CD4-positive, alpha-beta memory T cell (primary cell): ENCODE data around the gene HYAL3. TPM values are rescaled to one million over a fixed set of nuclear protein-coding genes. Genes with fewer than 3 reads are reported as not detected.
A peak's percentile ranks its signal among the peaks of the same experiment; 100 is the strongest.

ENCODE experiments used
- CTCF ChIA-PET: fragments of 350-600 bp; sonication (Branson Sonifier 250); formaldehyde crosslinking; loops from one replicate; lab custom pipeline; 2021; ENCODE audit warnings: inconsistent platforms; ENCODE audit not compliant: partially characterized antibody; lab: Charles Lee
- POLR2A ChIA-PET: fragments of 350-600 bp; sonication (Branson Sonifier 250); formaldehyde crosslinking; loops from one replicate; lab custom pipeline; 2021; ENCODE audit not compliant: partially characterized antibody; lab: Charles Lee
- DNase-seq, 5 donors: peaks; one replicate each; pipeline versions ENCODE4 v3.0.0 to v3.0.0-alpha.2; 2020 to 2022; ENCODE audit warnings: mixed read lengths in 1 of 5
- H3K27ac ChIP-seq: one replicate; pipeline ENCODE4 v1.7.0; 2013; ENCODE audit warnings: low read depth, low read length
- H3K27me3 ChIP-seq: 2 replicates; pipeline ENCODE4 v1.7.0; 2013; ENCODE audit warnings: mild to moderate bottlenecking, low read length, moderate library complexity; ENCODE audit not compliant: insufficient read depth
- H3K36me3 ChIP-seq: 2 replicates; pipeline ENCODE4 v1.7.0; 2013; ENCODE audit warnings: mild to moderate bottlenecking, low read length, moderate library complexity; ENCODE audit not compliant: insufficient read depth
- H3K4me1 ChIP-seq: 2 replicates; pipeline ENCODE4 v1.7.0; 2013; ENCODE audit warnings: mild to moderate bottlenecking, low read length, moderate library complexity; ENCODE audit not compliant: insufficient read depth
- H3K4me3 ChIP-seq, 2 donors: one replicate each; pipeline ENCODE4 v1.7.0; 2013; ENCODE audit warnings: low read length in 2 of 2, mild to moderate bottlenecking in 1 of 2
- H3K9me3 ChIP-seq, 2 donors: one replicate each; pipeline ENCODE4 v1.7.0; 2013; ENCODE audit warnings: low read length in 2 of 2, control low read depth in 1 of 2; ENCODE audit not compliant: control insufficient read depth in 1 of 2
- H3K27ac Mint-ChIP-seq, 7 donors: one replicate each; pipeline ENCODE4 v1.8.0; 2020 to 2021; ENCODE audit warnings: mixed read lengths in 7 of 7, mild to moderate bottlenecking in 6 of 7, inconsistent platforms in 3 of 7, moderate library complexity in 3 of 7
- H3K27me3 Mint-ChIP-seq, 2 donors: one replicate each; pipeline ENCODE4 v1.8.0; 2020 to 2021; ENCODE audit warnings: mixed read lengths in 2 of 2
- H3K36me3 Mint-ChIP-seq, 2 donors: one replicate each; pipeline ENCODE4 v1.8.0; 2020 to 2021; ENCODE audit warnings: mixed read lengths in 2 of 2, inconsistent platforms in 1 of 2, mild to moderate bottlenecking in 1 of 2
- H3K4me1 Mint-ChIP-seq, 4 donors: one replicate each; pipeline ENCODE4 v1.8.0; 2020 to 2021; ENCODE audit warnings: mixed read lengths in 4 of 4, mild to moderate bottlenecking in 1 of 4
- H3K4me3 Mint-ChIP-seq, 8 donors: one replicate each; pipeline ENCODE4 v1.8.0; 2020 to 2021; ENCODE audit warnings: mixed read lengths in 8 of 8, mild to moderate bottlenecking in 7 of 8, moderate library complexity in 6 of 8, inconsistent platforms in 3 of 8
- H3K9me3 Mint-ChIP-seq, 8 donors: one replicate each; pipeline ENCODE4 v1.8.0; 2020 to 2021; ENCODE audit warnings: mixed read lengths in 8 of 8, mild to moderate bottlenecking in 5 of 8, inconsistent platforms in 3 of 8, moderate library complexity in 1 of 8
- intact Hi-C: fragments of 100-400 bp; cut with micrococcal nuclease; formaldehyde crosslinking; loops from one replicate; pipeline ENCODE4 v1.15.1; 2023
- polyA plus RNA-seq, 2 donors: library from polyadenylated mRNA; unstranded; fragments of 300-500 nt; fragmentation: Illumina TruSeq; gene quantifications; one replicate each; pipeline ENCODE4 v1.2.3, GENCODE V29; 2021
- total RNA-seq, 2 experiments: library from RNA; stranded (reverse); gene quantifications; one replicate each; pipeline ENCODE4 v1.2.3, GENCODE V29; 2021

Gene HYAL3
- total and polyA plus RNA-seq, 4 experiments from 2014 or later: 4.4 to 7.1 (median 5.3) TPM

DNA sequence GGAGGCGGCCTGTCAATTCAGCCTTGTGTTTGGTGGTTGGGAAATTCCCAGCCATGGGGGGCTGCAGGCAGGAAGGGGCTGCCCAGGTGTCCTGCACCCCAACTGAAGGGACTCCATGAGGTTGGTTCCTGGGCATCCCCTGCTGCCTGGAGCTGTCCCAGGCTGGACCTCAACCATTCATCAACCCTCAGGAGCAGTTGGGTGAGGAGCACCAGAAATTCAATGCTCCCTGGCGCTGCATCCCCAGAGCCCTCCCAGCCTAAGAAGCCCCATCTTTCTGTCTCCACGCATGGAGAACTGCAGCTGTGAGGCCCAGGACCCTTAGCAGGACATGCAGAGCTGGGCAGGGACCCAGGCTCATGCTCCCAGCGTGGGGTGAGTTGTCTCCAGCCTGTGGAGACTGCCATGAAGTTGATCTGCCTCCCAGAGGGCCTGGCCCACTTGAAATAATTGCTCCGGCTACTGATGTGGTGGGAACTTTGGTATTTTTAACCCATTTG lies 38.2 kb downstream of the HYAL3 start:
- H3K9me3 ChIP-seq: no peaks in the 10 kb centered on the region
- Mint-ChIP-seq H3K27ac (peak overlapping the region in 2 of 7 donors; percentile 42 to 55), H3K9me3 (peaks cover 0 to 2% (median 0%) of the 10 kb centered on the region in 8 donors), H3K36me3 (peaks cover 15 to 32% of the 10 kb centered on the region in 2 donors), H3K4me1 (peaks cover 3 to 9% (median 4%) of the 10 kb centered on the region in 4 donors), H3K27me3 (no peaks in the 10 kb centered on the region), H3K4me3 (peak overlapping the region in 3 of 8 donors; percentile 32 to 68 (median 54))
- peaks cover 24% of the 10 kb centered on the region for H3K36me3 ChIP-seq
- peak in 1 of 5 donors; percentile 25 for DNase-seq
- H3K27ac ChIP-seq: no peak overlapping the region
- peaks cover 13% of the 10 kb centered on the region for H3K4me1 ChIP-seq
- no peak overlapping the region for H3K4me3 ChIP-seq
- CTCF ChIA-PET: interaction anchor here (1.0 to 6.2 kb wide), 7 partner anchors 11 to 69 kb away, joined by 3 to 34 read pairs (median 8); partner anchors contain the start of genes GNAT1 and TUSC2
- POLR2A ChIA-PET: interaction anchor here (0.6 to 5.2 kb wide), 6 partner anchors 11 to 76 kb away, joined by 3 to 35 read pairs (median 4); no protein-coding TSS in a partner anchor
- intact Hi-C loops: loop anchor here (1.0 kb wide), 1 partner anchor 34 kb away; no protein-coding TSS in a partner anchor
- no peaks in the 10 kb centered on the region for H3K27me3 ChIP-seq

DNA sequence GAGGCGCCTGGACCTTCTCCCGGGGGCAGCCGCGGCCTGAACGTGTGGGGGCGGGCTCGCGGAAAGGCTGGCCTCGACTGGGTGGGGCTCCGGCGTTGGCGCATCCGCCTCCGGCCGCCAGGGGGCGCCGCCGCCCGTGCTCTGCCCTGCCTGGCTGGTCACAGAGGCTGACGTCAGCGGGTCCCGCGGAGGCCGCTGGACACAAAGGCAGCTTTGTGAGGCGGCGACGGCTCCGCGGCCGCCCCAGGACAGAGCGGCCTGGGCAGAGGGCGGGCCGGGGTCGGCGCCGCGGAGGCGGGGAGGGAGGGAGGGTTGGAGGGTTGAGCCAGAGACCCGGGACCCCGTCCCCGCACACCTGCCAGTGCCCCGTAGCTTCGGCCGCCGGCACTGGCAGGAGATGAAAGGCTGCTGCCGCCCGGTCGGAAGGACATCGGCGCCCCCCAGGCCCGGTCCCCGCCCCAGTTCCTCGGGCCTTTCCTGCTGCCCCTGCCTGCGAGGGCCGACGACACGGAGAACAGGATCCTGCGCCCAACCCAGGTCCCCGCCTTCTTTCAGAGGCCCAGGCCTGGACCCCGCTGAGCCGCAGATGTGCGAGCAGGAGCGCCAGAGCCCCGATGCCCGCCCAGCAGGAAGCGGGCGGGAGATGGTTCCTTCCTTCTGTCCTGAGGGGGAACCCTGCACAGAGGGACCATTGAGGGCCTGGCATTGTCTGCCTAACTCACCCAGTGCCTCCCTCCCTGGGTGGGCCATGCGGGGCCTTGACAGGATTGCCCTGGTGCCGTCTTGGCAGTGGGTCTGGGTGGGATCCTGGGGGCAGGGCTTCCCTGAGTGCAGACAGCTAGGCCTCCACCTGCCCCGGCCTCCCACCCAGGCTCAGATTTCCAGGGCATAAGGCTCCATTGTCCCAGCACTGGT lies 38.9 kb downstream of the HYAL3 start:
- peak overlapping the region; percentile 36 to 83 (median 68) for H3K4me3 Mint-ChIP-seq
- ChIA-PET POLR2A (interaction anchor here (0.6 to 5.2 kb wide), 7 partner anchors 12 to 68 kb away, joined by 3 to 35 read pairs (median 4); no protein-coding TSS in a partner anchor), CTCF (interaction anchor here (0.7 to 6.2 kb wide), 11 partner anchors 10 to 290 kb away, joined by 3 to 34 read pairs (median 5); partner anchors contain the start of genes GNAT1 and TUSC2)
- Histone ChIP-seq H3K27me3 (no peaks in the 10 kb centered on the region), H3K4me1 (peaks cover 13% of the 10 kb centered on the region), H3K9me3 (no peaks in the 10 kb centered on the region), H3K27ac (peak overlapping the region; percentile 46), H3K4me3 (peak overlapping the region in 1 of 2 donors; percentile 24), H3K36me3 (peaks cover 27% of the 10 kb centered on the region)
- peak overlapping the region in 5 of 7 donors; percentile 48 to 91 (median 81) for H3K27ac Mint-ChIP-seq
- peaks cover 15 to 34% of the 10 kb centered on the region in 2 donors for H3K36me3 Mint-ChIP-seq
- H3K4me1 Mint-ChIP-seq: peaks cover 3 to 9% (median 4%) of the 10 kb centered on the region in 4 donors
- intact Hi-C loops: loop anchor here (1.0 kb wide), 1 partner anchor 33 kb away; no protein-coding TSS in a partner anchor
- H3K9me3 Mint-ChIP-seq: peaks cover 0 to 2% (median 0%) of the 10 kb centered on the region in 8 donors
- H3K27me3 Mint-ChIP-seq: no peaks in the 10 kb centered on the region
- DNase-seq: peak; percentile 76 to 82 (median 79)

DNA sequence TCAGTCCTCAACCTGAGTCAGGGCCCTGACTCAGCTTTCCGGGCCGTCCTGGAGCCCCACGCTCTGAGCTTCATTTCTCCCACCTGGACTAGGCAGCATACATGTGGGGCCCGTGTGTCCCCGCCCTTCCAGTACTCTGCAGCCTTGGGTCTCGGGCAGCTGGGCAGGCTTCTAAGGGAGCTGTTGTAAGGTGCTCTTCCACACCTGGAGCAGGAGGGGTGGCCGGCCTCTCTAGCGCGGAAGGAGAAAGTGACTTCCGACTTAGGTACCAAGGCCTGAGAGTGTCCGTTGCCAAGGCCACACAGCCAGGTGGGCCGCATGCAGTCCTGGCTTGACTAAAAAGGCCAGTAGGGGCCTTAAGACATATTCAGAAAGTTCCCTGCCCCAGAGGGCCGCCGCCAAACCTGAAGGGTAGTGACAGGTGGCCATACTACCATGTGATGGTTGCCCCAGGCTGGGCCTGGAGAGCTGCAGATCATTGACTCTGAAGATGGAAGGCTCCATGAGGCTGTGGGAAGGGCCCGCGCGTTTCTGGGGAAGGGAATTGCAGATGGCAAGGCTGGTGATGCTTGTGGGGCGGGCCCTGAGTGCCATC lies 39.7 kb downstream of the HYAL3 start:
- Histone ChIP-seq H3K27ac (peak overlapping the region; percentile 46), H3K4me1 (peaks cover 13% of the 10 kb centered on the region), H3K27me3 (no peaks in the 10 kb centered on the region), H3K4me3 (no peak overlapping the region), H3K9me3 (no peaks in the 10 kb centered on the region), H3K36me3 (peaks cover 35% of the 10 kb centered on the region)
- no peak for DNase-seq
- H3K27me3 Mint-ChIP-seq: no peaks in the 10 kb centered on the region
- peaks cover 0 to 2% (median 0%) of the 10 kb centered on the region in 8 donors for H3K9me3 Mint-ChIP-seq
- intact Hi-C loops: loop anchor here (1.0 kb wide), 1 partner anchor 32 kb away; no protein-coding TSS in a partner anchor
- H3K4me1 Mint-ChIP-seq: peaks cover 3 to 9% (median 4%) of the 10 kb centered on the region in 4 donors
- H3K27ac Mint-ChIP-seq: peak overlapping the region in 6 of 7 donors; percentile 48 to 91 (median 71)
- H3K4me3 Mint-ChIP-seq: peak overlapping the region in 7 of 8 donors; percentile 43 to 83 (median 71)
- H3K36me3 Mint-ChIP-seq: peaks cover 15 to 36% of the 10 kb centered on the region in 2 donors
- ChIA-PET POLR2A (interaction anchor here (0.9 to 5.2 kb wide), 7 partner anchors 11 to 67 kb away, joined by 3 to 35 read pairs (median 3); no protein-coding TSS in a partner anchor), CTCF (interaction anchor here (0.8 to 6.2 kb wide), 11 partner anchors 10 to 291 kb away, joined by 3 to 34 read pairs (median 8); partner anchors contain the start of genes GNAT1 and TUSC2)

DNA sequence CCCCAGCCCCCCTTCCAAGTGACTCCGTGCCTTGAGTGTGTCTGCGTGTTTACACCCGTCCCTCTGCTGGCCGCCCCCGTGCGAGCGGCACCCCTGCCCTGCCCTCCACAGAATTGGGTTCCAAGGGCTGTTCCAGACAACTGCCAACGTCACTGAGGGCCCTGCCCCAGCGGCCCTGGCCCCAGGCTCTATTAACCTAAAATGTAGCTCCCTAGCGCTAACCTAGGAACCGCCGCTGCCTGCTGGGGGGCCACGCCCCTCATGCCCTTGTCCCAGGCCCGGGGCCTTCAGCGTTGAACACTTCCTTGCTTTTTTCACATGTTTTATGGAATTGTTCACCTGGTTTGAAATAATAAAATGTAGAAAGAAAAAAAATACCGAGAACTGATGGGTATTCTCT lies 40.2 kb downstream of the HYAL3 start:
- intact Hi-C loops: no loop called here
- peak overlapping the region in 1 of 8 donors; percentile 42 for H3K4me3 Mint-ChIP-seq

DNA sequence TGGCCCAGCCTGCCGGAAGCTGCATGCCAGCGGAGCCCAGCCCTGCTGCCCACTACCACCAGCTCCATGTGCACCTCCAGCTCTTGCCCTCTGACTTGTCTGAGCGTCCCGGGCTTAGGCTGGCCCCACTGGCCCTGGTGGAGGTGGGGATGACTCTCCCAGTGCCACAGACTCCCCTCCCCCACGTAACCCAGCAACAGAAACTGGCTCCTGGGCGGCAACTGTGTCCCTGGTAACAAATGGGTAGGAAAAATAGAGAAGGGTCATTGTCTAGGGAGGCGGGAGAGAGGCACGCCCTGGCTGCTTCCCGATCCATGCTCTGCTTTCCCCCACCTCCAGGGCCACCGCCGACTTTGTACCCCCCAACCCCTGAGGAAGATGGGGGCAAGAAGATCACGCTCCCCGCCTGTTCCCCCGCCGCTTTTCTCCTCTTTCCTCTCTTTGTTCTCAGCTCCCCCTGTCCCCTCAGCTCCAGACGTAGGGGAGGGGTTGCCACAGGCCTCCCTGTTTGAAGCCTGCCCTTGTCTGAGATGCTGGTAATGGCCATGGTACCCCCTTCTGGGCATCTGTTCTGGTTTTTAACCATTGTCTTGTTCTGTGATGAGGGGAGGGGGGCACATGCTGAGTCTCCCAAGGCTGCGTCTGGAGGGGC lies 41.0 kb downstream of the HYAL3 start:
- intact Hi-C loops: no loop called here
- Histone ChIP-seq H3K4me3 (no peak overlapping the region), H3K4me1 (peaks cover 13% of the 10 kb centered on the region), H3K27me3 (no peaks in the 10 kb centered on the region), H3K9me3 (no peaks in the 10 kb centered on the region), H3K36me3 (peaks cover 48% of the 10 kb centered on the region), H3K27ac (no peak overlapping the region)
- H3K4me1 Mint-ChIP-seq: peaks cover 5 to 9% (median 8%) of the 10 kb centered on the region in 4 donors
- peaks cover 22 to 49% of the 10 kb centered on the region in 2 donors for H3K36me3 Mint-ChIP-seq
- H3K9me3 Mint-ChIP-seq: peaks cover 0 to 2% (median 0%) of the 10 kb centered on the region in 8 donors
- CTCF ChIA-PET: interaction anchor here (1.2 to 6.2 kb wide), 8 partner anchors 8 to 66 kb away, joined by 3 to 34 read pairs (median 12); partner anchors contain the start of genes GNAI2 and GNAT1
- H3K27me3 Mint-ChIP-seq: no peaks in the 10 kb centered on the region
- no peak for DNase-seq
- POLR2A ChIA-PET: interaction anchor here (5.2 kb wide), 1 partner anchor 10 kb away, joined by 35 read pairs; no protein-coding TSS in a partner anchor
- peak overlapping the region in 2 of 7 donors; percentile 36 to 54 for H3K27ac Mint-ChIP-seq
- no peak overlapping the region for H3K4me3 Mint-ChIP-seq

More for the DNA sequence above, 40.2 kb downstream of the HYAL3 start:
- no peak for DNase-seq
- peaks cover 15 to 42% of the 10 kb centered on the region in 2 donors for H3K36me3 Mint-ChIP-seq
- ChIA-PET CTCF (interaction anchor here (0.9 to 6.2 kb wide), 12 partner anchors 8 to 291 kb away, joined by 3 to 34 read pairs (median 8); partner anchors contain the start of genes GNAI2, GNAT1 and TUSC2), POLR2A (interaction anchor here (0.9 to 5.2 kb wide), 5 partner anchors 11 to 47 kb away, joined by 3 to 35 read pairs (median 3); no protein-coding TSS in a partner anchor)
- H3K4me1 Mint-ChIP-seq: peaks cover 3 to 9% (median 4%) of the 10 kb centered on the region in 4 donors
- H3K27me3 Mint-ChIP-seq: no peaks in the 10 kb centered on the region
- Histone ChIP-seq H3K36me3 (peaks cover 40% of the 10 kb centered on the region), H3K4me3 (no peak overlapping the region), H3K27ac (no peak overlapping the region), H3K9me3 (no peaks in the 10 kb centered on the region), H3K4me1 (peaks cover 13% of the 10 kb centered on the region), H3K27me3 (no peaks in the 10 kb centered on the region)
- H3K27ac Mint-ChIP-seq: peak overlapping the region in 2 of 7 donors; percentile 68 to 76
- H3K9me3 Mint-ChIP-seq: peaks cover 0 to 2% (median 0%) of the 10 kb centered on the region in 8 donors
